SK-N-SH treated with all-trans-retinoic acid at 6 μM for 48 hours (cell line): ENCODE results near the gene SFMBT1.

Experiments used
- ATAC-seq: fragments of 200-7000 bp; cut with Tn5 transposase; 3 replicates; pipeline ENCODE4 v1.9.1; 2020; ENCODE audit warnings: mild to moderate bottlenecking, moderate library complexity
- CSDC2 ChIP-seq: fragments of 250-450 bp; sonication (Bioruptor Pico); IDR thresholded peaks from 2 replicates; pipeline ENCODE4 v1.5.0; 2020; ENCODE audit warnings: mild to moderate bottlenecking, moderate library complexity
- CSRNP3 ChIP-seq: fragments of 250-450 bp; sonication (Bioruptor Pico); IDR thresholded peaks from 2 replicates; pipeline ENCODE4 v1.5.1; 2021; ENCODE audit warnings: mild to moderate bottlenecking, moderate library complexity
- ESRRG ChIP-seq: fragments of 250-450 bp; sonication (Bioruptor Pico); IDR thresholded peaks from 2 replicates; pipeline ENCODE4 v1.6.1; 2021; ENCODE audit warnings: mild to moderate bottlenecking
- GLIS3 ChIP-seq: fragments of 250-450 bp; sonication (Bioruptor Pico); IDR thresholded peaks from 2 replicates; pipeline ENCODE4 v1.5.0; 2020; ENCODE audit warnings: mild to moderate bottlenecking, moderate library complexity
- ISL1 ChIP-seq: fragments of 250-450 bp; sonication (Bioruptor Pico); IDR thresholded peaks from 2 replicates; pipeline ENCODE4 v2.1.2; 2022; ENCODE audit warnings: mild to moderate bottlenecking, moderate library complexity
- OSR1 ChIP-seq: fragments of 250-450 bp; sonication (Bioruptor Pico); IDR thresholded peaks from 2 replicates; pipeline ENCODE4 v1.8.0; 2022; ENCODE audit warnings: moderate library complexity, mild to moderate bottlenecking, inconsistent platforms
- PPARA ChIP-seq: fragments of 250-450 bp; sonication (Bioruptor Pico); IDR thresholded peaks from 2 replicates; pipeline ENCODE4 v1.5.0; 2020; ENCODE audit warnings: mild to moderate bottlenecking, borderline replicate concordance
- RARB ChIP-seq: fragments of 250-450 bp; sonication (Bioruptor Pico); IDR thresholded peaks from 2 replicates; pipeline ENCODE4 v1.8.0; 2021; ENCODE audit warnings: mild to moderate bottlenecking, moderate library complexity
- SNAI2 ChIP-seq: fragments of 250-450 bp; sonication (Bioruptor Pico); IDR thresholded peaks from 2 replicates; pipeline ENCODE4 v1.5.0; 2020; ENCODE audit warnings: mild to moderate bottlenecking, moderate library complexity
- TCF4 ChIP-seq: fragments of 250-450 bp; sonication (Bioruptor Pico); IDR thresholded peaks from 2 replicates; pipeline ENCODE4 v1.8.0; 2021; ENCODE audit warnings: mild to moderate bottlenecking, moderate library complexity, borderline replicate concordance
- TSHZ2 ChIP-seq: fragments of 250-450 bp; sonication (Bioruptor Pico); IDR thresholded peaks from 2 replicates; pipeline ENCODE4 v1.5.0; 2020; ENCODE audit warnings: mild to moderate bottlenecking, moderate library complexity
- ZC3H10 ChIP-seq: fragments of 250-450 bp; sonication (Bioruptor Pico); IDR thresholded peaks from 2 replicates; pipeline ENCODE4 v1.5.1; 2021; ENCODE audit warnings: mild to moderate bottlenecking, moderate library complexity
- ZFP3 ChIP-seq: fragments of 250-450 bp; sonication (Bioruptor Pico); IDR thresholded peaks from 2 replicates; pipeline ENCODE4 v1.5.0; 2020; ENCODE audit warnings: mild to moderate bottlenecking, moderate library complexity
- ZFP30 ChIP-seq: fragments of 450-650 bp; formaldehyde crosslinking; IDR thresholded peaks from 2 replicates; pipeline ENCODE4 v1.5.0; 2022; ENCODE audit warnings: mild to moderate bottlenecking, moderate library complexity
- ZNF565 ChIP-seq: fragments of 450-650 bp; formaldehyde crosslinking; conservative IDR thresholded peaks from 2 replicates; pipeline ENCODE4 v1.5.0; 2020; ENCODE audit warnings: low read depth, mild to moderate bottlenecking, moderate library complexity
- ZNF70 ChIP-seq: fragments of 450-650 bp; formaldehyde crosslinking; IDR thresholded peaks from 2 replicates; pipeline ENCODE4 v1.5.0; 2020; ENCODE audit warnings: mild to moderate bottlenecking, moderate library complexity
- TF ChIP-seq, protein P1 (sequence below): fragments of 250-450 bp; sonication (Bioruptor Pico); IDR thresholded peaks from 2 replicates; pipeline ENCODE4 v1.5.1; 2020; ENCODE audit warnings: low read depth, mild to moderate bottlenecking, moderate library complexity
- TF ChIP-seq, protein P2 (sequence below): fragments of 250-450 bp; sonication (Bioruptor Pico); IDR thresholded peaks from 2 replicates; pipeline ENCODE4 v1.8.0; 2020; ENCODE audit warnings: mild to moderate bottlenecking, moderate library complexity, borderline replicate concordance

SFMBT1 gene

DNA sequence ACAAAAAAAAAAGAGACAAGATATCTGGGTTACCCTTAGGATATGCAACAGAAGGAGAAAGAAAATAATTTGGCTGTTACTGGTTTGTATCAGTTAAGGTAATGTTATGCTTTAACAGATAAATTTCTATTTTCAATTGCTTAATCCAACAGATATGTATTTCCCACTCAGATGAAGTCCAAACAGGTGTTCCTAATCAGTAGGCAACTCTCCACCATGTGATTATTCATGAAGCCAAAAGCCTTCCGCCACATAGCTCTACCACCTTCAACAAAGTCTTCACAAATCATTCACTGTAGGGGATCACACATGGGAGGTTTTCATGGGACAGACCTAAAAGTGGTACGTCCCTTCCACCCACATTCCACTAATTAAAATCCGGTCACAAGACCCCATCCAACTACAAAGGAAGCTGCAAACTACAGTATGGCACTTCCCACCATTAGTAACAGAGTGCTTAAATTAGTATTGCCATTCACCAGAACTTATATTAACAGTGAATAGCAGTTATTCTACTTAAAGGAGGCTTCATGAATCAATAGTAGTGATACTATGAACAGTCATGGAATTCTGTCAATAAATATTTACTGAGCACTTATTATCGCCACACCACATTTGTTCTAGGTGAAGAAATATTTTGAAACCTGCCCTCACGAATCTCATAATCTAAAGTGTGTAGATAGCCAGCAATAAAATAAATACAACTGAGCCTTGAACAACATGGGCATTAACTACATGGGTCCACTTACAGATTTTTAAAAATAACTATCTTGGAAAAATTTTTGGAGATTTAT lies 66.5 kb downstream of the SFMBT1 start (continued):
- TF ChIP-seq CSRNP3 (CRISPR knock-in tag) (no peak), ISL1 (CRISPR knock-in tag) (no peak), CSDC2 (CRISPR knock-in tag) (no peak)

GRCh38 chr3:52978109-52978754 lies 67.6 kb downstream of the SFMBT1 start:
- ATAC-seq: no peak
- TF ChIP-seq, protein P1, sequence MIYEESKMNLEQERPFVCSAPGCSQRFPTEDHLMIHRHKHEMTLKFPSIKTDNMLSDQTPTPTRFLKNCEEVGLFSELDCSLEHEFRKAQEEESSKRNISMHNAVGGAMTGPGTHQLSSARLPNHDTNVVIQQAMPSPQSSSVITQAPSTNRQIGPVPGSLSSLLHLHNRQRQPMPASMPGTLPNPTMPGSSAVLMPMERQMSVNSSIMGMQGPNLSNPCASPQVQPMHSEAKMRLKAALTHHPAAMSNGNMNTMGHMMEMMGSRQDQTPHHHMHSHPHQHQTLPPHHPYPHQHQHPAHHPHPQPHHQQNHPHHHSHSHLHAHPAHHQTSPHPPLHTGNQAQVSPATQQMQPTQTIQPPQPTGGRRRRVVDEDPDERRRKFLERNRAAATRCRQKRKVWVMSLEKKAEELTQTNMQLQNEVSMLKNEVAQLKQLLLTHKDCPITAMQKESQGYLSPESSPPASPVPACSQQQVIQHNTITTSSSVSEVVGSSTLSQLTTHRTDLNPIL (CRISPR knock-in tag): no peak
- TF ChIP-seq ZC3H10 (no peak), RARB (CRISPR knock-in tag) (no peak), PPARA (CRISPR knock-in tag) (no peak), SNAI2 (no peak), CSDC2 (CRISPR knock-in tag) (no peak), TCF4 (CRISPR knock-in tag) (no peak), ZNF565 (no peak), ZFP30 (CRISPR knock-in tag) (no peak), GLIS3 (CRISPR knock-in tag) (no peak), OSR1 (CRISPR knock-in tag) (no peak), ZNF70 (CRISPR knock-in tag) (no peak)
- TF ChIP-seq, protein P2, sequence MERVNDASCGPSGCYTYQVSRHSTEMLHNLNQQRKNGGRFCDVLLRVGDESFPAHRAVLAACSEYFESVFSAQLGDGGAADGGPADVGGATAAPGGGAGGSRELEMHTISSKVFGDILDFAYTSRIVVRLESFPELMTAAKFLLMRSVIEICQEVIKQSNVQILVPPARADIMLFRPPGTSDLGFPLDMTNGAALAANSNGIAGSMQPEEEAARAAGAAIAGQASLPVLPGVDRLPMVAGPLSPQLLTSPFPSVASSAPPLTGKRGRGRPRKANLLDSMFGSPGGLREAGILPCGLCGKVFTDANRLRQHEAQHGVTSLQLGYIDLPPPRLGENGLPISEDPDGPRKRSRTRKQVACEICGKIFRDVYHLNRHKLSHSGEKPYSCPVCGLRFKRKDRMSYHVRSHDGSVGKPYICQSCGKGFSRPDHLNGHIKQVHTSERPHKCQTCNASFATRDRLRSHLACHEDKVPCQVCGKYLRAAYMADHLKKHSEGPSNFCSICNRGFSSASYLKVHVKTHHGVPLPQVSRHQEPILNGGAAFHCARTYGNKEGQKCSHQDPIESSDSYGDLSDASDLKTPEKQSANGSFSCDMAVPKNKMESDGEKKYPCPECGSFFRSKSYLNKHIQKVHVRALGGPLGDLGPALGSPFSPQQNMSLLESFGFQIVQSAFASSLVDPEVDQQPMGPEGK (CRISPR knock-in tag): no peak

- TF ChIP-seq CSDC2 (CRISPR knock-in tag) (no peak), ZFP3 (CRISPR knock-in tag) (no peak), ZFP30 (CRISPR knock-in tag) (no peak), ISL1 (CRISPR knock-in tag) (no peak), TSHZ2 (CRISPR knock-in tag) (no peak), ESRRG (CRISPR knock-in tag) (no peak), TCF4 (CRISPR knock-in tag) (no peak), ZC3H10 (no peak), ZNF565 (no peak), CSRNP3 (CRISPR knock-in tag) (no peak), GLIS3 (CRISPR knock-in tag) (no peak), OSR1 (CRISPR knock-in tag) (no peak)
- TF ChIP-seq, protein P1 (CRISPR knock-in tag): no peak
- ATAC-seq: no peak
These were observed 72.1 kb downstream of the SFMBT1 start for GRCh38 chr3:52973806-52974205.
